T-helper 2 cell treated with Interferon-gamma antibody and Interleukin-4, amounts not matched to agents 5 μg/mL and 100 μg/mL, for 36 hours (primary cell): ENCODE measurements around the gene APOBEC3B.
"Not testable (repeated sequence)": the region's sequence is repeated elsewhere in the genome, so short reads cannot be mapped to it uniquely, and the experiment has no call there.

Experiments
- DNase-seq: peaks from one replicate; pipeline ENCODE4 v3.0.0; 2021; ENCODE audit warnings: low spot score
- H3K27ac Mint-ChIP-seq: one replicate; pipeline ENCODE4 v1.8.0; 2021; ENCODE audit warnings: mild to moderate bottlenecking, mixed read lengths
- H3K27me3 Mint-ChIP-seq: one replicate; pipeline ENCODE4 v1.8.0; 2021; ENCODE audit warnings: low read depth, mixed read lengths
- H3K36me3 Mint-ChIP-seq: one replicate; pipeline ENCODE4 v1.8.0; 2021; ENCODE audit warnings: low read depth, mixed read lengths
- H3K4me1 Mint-ChIP-seq: one replicate; pipeline ENCODE4 v1.8.0; 2021; ENCODE audit warnings: low read depth, mixed read lengths
- H3K4me3 Mint-ChIP-seq: one replicate; pipeline ENCODE4 v1.8.0; 2022; ENCODE audit warnings: mild to moderate bottlenecking, moderate library complexity, mixed read lengths
- H3K9me3 Mint-ChIP-seq: one replicate; pipeline ENCODE4 v1.8.0; 2021; ENCODE audit warnings: mixed read lengths

APOBEC3B gene

DNA sequence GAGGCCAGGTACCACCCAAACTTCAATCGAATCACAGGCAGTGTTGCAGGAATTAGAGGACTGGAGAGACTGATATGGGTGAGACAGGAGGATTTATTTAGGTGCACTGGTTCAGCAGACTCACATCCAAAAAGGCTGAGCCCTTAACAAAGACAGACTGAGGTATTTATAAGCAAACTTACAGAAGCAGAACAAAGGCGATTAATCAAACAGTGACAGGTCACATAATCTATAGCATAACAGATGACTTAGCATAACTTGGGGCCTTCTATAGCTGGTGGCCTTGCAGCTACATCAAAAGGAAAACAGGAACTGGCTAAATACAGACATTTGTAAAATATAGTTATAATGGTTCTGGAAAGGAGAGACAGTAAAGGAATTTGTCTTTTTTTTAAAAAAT lies 2.1 kb downstream of the APOBEC3B start:
- no peak for DNase-seq
- no peaks in the 10 kb centered on the region for H3K27me3 Mint-ChIP-seq
- H3K4me3 Mint-ChIP-seq: no peak overlapping the region
- H3K27ac Mint-ChIP-seq: peak overlapping the region; percentile 68
- peaks cover 49% of the 10 kb centered on the region for H3K4me1 Mint-ChIP-seq
- H3K9me3 Mint-ChIP-seq: peaks cover 13% of the 10 kb centered on the region
- H3K36me3 Mint-ChIP-seq: peaks cover 29% of the 10 kb centered on the region

DNA sequence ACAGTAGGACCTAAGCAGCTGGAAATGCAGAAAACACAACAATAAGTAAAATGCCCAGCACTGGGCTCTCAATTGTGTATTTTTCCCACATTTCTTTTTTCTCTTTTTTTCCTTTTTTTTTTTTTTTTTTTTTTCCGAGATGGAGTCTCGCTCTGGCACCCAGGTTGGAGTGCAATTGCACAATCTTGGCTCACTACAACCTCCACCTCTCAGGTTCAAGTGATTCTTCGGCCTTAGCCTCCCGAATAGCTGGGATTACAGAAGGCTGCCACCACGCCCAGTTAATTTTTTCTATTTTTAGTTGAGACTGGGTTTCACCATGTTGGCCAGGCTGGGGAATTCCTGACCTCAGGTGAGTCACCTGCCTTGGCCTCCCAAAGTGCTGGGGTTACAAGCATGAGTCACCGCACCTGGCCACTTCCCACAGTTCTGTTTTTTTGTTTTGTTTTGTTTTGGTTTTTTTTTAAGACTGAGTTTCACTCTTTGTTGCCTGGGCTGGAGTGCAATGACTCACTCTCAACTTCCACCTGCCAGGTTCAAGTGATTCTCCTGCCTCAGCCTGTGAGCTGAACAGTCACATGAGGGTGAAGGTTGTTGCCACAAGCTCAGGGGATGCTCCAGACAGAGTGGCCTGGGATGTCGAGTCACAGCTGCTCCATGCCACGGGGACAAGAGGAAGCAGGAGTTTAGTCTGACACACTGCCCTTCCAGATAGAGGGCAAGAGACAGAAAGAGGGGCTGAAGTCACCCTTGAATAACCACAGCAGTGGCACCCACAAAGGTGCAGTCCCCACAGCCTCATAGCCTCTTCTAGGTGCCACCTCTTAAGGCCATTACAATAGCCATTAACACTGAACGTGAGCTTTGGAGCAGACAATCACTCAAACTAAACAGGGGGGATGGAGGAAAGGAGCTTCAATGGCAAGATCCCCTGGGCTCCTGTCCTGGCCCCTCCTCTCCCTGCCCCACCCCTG lies 2.9 kb downstream of the APOBEC3B start:
- not testable (repeated sequence) for H3K27me3 Mint-ChIP-seq
- peak overlapping the region; percentile 94 for H3K27ac Mint-ChIP-seq
- H3K4me3 Mint-ChIP-seq: peak overlapping the region; percentile 66
- peaks cover 32% of the 10 kb centered on the region for H3K36me3 Mint-ChIP-seq
- H3K4me1 Mint-ChIP-seq: peaks cover 55% of the 10 kb centered on the region
- peak; percentile 87 for DNase-seq
- peaks cover 13% of the 10 kb centered on the region for H3K9me3 Mint-ChIP-seq

DNA sequence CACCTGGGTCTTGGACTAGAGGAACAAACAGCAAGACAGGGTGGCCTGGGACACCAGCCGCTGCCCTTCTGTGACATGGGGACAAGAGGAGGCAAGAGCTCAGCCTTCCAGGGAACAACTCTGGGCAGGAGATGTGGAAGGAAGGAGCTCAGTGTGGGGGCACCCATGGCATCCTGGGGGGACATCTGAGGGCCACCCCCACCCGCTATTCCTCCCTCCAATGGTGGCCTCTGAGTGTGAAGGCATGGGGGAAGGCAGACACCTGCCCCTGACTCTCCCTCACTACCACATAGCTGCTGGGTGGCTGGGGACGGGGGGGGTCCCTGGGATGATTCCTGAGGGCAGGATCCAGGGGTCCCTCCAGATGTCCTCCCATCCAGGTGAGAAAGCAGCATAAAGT lies 4.5 kb downstream of the APOBEC3B start:
- Mint-ChIP-seq H3K4me3 (no peak overlapping the region), H3K27me3 (no peaks in the 10 kb centered on the region), H3K36me3 (peaks cover 32% of the 10 kb centered on the region), H3K4me1 (peaks cover 52% of the 10 kb centered on the region), H3K9me3 (peaks cover 13% of the 10 kb centered on the region), H3K27ac (peak overlapping the region; percentile 20)
- no peak for DNase-seq

DNA sequence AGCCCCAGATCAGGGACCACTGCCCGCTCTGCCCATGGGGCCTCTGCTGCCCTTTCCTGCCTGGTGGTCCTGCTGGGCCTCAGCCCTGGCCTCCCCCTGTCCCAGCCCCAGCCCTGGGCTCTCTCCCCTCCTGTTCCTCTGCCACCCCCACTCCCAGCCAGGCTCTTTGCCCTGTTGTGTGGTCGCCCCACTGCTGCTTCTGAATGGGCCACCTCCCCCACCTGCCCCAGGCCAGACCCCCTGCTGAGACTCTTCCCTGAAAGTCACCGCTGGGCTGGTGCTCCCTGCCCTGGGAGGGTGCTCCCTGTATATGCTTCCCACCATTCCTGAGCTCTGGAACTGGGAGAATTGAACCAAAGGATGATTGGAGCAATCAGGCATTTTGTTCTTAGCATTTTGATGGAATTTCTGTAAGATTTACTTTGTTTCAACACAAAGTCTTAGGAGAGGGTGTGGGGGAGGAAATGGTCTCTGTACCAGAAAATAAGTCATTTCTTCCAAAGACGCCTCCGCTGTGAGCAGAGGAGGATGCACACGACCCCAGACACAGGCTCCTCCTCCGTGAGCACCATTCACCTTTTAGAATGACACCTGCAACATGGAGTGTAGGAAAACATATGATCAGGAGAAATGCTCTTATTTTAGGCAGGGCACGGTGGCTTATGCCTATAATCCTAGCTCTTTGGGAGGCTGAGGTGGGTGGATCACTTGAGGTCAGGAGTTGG lies 5.2 kb downstream of the APOBEC3B start:
- peaks cover 46% of the 10 kb centered on the region for H3K4me1 Mint-ChIP-seq
- peak; percentile 24 for DNase-seq
- peaks cover 13% of the 10 kb centered on the region for H3K9me3 Mint-ChIP-seq
- no peaks in the 10 kb centered on the region for H3K27me3 Mint-ChIP-seq
- H3K36me3 Mint-ChIP-seq: peaks cover 32% of the 10 kb centered on the region
- H3K4me3 Mint-ChIP-seq: no peak overlapping the region
- H3K27ac Mint-ChIP-seq: peak overlapping the region; percentile 67

DNA sequence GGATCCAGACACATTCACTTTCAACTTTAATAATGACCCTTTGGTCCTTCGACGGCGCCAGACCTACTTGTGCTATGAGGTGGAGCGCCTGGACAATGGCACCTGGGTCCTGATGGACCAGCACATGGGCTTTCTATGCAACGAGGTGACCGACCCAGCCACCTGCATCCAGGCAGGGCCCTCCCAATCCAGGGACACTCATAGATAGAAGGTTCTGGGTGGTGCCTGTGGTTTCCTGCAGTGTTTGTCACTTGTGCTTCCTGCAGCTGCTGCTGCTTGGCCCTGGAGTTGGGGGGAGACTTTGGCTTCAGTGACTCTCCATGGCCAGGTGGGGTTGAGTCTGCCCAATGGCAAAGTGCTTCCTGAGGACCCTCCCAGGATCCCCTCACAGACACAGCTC lies 7.3 kb downstream of the APOBEC3B start:
- Mint-ChIP-seq H3K4me3 (no peak overlapping the region), H3K27ac (peak overlapping the region; percentile 76), H3K9me3 (peaks cover 2% of the 10 kb centered on the region), H3K36me3 (peaks cover 21% of the 10 kb centered on the region), H3K27me3 (no peaks in the 10 kb centered on the region), H3K4me1 (peaks cover 35% of the 10 kb centered on the region)
- no peak for DNase-seq

DNA sequence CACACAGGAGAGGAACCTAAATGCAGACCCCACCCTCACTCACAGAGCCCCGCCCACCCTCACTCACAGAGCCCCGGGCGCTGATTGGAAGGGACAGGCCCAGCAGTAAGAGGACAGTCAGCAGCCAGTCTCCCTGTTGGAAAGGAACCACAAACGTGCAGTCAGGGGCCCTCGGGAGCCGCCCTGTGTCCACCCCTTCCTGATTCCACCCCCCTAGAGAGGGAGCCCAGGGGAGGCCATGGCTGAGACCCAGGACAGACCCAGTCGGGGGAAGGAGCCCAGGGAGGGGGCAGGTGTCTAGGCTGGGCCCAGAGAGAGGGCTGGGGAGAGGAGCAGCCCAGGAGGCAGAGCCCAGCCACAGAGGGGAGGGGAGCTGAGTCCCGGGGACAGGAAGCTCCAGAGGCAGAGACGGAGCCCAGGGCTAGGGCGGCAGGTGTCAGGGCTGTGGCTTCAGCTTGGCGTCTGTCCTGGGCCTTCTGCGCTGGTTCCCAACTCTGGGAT lies 10.8 kb downstream of the APOBEC3B start:
- H3K27me3 Mint-ChIP-seq, H3K27ac Mint-ChIP-seq, H3K36me3 Mint-ChIP-seq, DNase-seq, H3K4me3 Mint-ChIP-seq, H3K9me3 Mint-ChIP-seq: not testable (repeated sequence)
- peaks cover 16% of the 10 kb centered on the region for H3K4me1 Mint-ChIP-seq

DNA sequence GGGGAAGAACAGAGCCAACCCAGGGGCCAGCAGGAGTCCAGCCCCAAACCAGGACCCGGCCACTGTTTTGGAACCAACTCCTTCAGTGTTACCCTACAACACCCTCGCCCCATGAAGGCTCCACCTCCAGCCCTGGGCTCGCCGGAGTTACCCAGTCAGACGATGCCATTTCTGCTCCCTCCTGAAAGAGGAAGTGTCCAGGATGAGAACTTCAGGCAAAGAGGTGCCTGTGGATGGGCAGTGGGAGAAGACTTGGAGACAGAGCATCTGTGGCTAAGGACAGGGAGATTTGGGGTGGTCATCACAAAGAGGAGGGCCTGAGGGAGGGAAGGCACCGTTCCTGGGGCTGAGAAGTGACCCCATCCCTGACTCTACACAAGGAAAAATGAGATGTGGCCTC lies 14.0 kb downstream of the APOBEC3B start:
- no peaks in the 10 kb centered on the region for H3K36me3 Mint-ChIP-seq
- no peaks in the 10 kb centered on the region for H3K4me1 Mint-ChIP-seq
- no peak overlapping the region for H3K27ac Mint-ChIP-seq
- H3K9me3 Mint-ChIP-seq: peaks cover 4% of the 10 kb centered on the region
- no peak for DNase-seq
- H3K4me3 Mint-ChIP-seq: no peak overlapping the region
- H3K27me3 Mint-ChIP-seq: peaks cover 13% of the 10 kb centered on the region

DNA sequence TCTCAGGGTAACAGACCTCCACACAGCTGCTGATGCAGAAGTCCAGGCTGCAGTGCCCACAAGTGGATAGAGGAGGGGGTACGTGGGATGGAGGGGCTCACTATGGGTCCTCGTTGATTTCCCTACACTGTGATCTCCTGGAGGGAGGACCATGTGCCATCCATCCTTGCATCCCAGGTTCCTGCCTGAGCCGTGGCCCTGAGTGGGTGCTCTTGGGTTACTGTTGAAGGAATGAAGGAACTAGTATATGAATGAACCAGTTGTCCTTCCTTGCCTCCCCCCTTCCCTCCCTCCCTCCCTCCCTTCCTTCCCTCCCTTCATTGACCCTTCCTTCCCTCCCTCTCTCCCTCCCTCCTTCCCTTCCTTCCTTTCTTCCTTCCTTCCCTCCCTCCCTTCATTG lies 15.4 kb downstream of the APOBEC3B start:
- H3K9me3 Mint-ChIP-seq: peaks cover 4% of the 10 kb centered on the region
- no peaks in the 10 kb centered on the region for H3K36me3 Mint-ChIP-seq
- no peaks in the 10 kb centered on the region for H3K4me1 Mint-ChIP-seq
- H3K4me3 Mint-ChIP-seq: no peak overlapping the region
- H3K27me3 Mint-ChIP-seq: peaks cover 13% of the 10 kb centered on the region
- DNase-seq: no peak
- no peak overlapping the region for H3K27ac Mint-ChIP-seq

DNA sequence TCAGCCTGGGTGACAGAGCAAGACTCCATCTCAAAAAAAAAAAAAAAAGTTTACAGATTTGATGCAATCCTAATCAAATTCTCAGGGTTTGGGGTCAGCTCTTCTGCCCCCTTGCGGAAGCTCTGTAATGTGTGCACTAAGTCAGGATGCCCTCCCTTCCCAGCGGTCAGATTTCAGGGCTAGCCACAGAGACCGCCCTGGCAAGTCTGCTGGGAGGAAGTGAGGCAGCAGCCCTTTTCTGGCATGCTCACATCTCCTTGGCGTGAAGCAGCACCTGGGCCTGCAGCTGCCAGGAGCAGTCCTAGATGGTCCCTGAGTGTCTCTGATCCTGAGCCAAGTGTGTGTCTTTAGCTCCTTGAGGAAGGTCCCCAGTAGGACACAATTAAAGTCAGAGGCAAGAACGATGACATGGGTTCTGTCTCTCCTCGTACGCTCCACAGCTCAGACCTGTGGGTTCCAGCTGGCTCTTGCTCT lies 21.1 kb downstream of the APOBEC3B start:
- Mint-ChIP-seq H3K4me3 (no peak overlapping the region), H3K27me3 (peaks cover 11% of the 10 kb centered on the region), H3K4me1 (peaks cover 7% of the 10 kb centered on the region), H3K36me3 (no peaks in the 10 kb centered on the region), H3K9me3 (peaks cover under 1% of the 10 kb centered on the region), H3K27ac (peak overlapping the region; percentile 20)
- DNase-seq: peak; percentile 75

DNA sequence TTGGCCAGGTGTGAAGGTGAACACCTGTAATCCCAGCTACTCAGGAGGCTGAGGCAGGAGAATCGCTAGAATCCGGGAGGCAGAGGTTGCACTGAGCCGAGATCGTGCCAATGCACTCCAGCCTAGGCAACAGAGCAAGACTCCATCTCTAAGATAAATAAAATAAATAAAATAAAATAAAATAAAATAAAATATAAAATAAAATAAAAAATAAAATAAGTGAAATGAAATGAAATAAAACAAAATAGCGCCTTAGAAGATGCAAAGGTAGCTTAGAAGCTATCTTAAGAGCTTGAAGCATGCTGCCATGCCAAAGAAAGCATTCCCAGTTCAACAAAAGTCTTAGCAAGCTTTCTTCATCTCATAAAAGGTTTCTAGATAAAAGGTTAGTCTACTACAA lies 25.0 kb downstream of the APOBEC3B start:
- peaks cover 3% of the 10 kb centered on the region for H3K27me3 Mint-ChIP-seq
- peaks cover 7% of the 10 kb centered on the region for H3K4me1 Mint-ChIP-seq
- DNase-seq: no peak
- H3K4me3 Mint-ChIP-seq: no peak overlapping the region
- no peak overlapping the region for H3K27ac Mint-ChIP-seq
- no peaks in the 10 kb centered on the region for H3K9me3 Mint-ChIP-seq
- H3K36me3 Mint-ChIP-seq: no peaks in the 10 kb centered on the region

DNA sequence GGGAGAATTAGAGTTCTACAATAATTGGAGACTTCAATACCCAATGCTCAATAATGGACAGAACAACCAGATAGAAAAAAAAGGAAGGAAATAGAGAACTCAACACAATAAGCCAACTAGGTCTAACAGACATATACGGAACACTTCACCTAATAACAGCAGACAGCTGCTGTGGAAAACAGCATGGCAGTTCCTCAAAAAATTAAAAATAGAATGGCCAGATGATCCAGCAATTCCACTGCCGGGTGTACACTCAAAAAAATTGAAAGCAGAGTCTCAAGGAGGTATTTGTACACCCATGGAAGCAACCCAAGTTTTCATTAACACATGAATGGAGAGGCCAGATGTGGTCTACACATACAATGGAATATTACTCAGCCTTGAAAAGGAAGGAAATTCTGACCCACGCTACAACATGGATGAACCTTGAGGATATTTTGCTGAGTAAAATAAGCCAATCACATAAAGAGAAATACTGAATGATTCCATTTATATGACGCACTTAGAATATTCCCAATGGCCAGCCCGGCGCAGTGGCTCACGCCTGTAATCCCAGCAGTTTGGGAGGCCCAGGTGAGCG lies 26.2 kb downstream of the APOBEC3B start:
- H3K36me3 Mint-ChIP-seq, H3K9me3 Mint-ChIP-seq, H3K27me3 Mint-ChIP-seq, H3K4me3 Mint-ChIP-seq, DNase-seq, H3K4me1 Mint-ChIP-seq, H3K27ac Mint-ChIP-seq: not testable (repeated sequence)

DNA sequence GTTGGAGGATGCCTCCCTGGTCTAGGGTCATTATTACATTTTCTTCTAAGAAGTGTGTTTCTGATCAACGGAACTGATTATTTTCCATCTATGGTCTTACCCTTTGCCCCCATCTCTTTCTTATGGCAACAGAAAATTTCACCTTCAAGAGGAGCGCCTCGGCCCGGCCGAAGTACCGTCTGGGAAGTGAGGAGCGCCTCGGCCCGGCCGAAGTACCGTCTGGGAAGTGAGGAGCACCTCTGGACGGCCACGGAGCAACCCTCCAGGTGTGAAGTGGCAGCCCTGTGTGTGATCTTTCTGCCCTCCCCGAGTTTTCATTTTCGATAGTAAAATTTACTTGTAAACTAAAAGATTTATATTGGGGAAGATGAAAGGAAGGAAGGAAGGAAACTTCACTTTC lies 28.8 kb downstream of the APOBEC3B start:
- Mint-ChIP-seq H3K4me1 (peaks cover 9% of the 10 kb centered on the region), H3K4me3 (no peak overlapping the region), H3K36me3 (peaks cover 8% of the 10 kb centered on the region), H3K27ac (no peak overlapping the region), H3K9me3 (no peaks in the 10 kb centered on the region), H3K27me3 (no peaks in the 10 kb centered on the region)
- no peak for DNase-seq

DNA sequence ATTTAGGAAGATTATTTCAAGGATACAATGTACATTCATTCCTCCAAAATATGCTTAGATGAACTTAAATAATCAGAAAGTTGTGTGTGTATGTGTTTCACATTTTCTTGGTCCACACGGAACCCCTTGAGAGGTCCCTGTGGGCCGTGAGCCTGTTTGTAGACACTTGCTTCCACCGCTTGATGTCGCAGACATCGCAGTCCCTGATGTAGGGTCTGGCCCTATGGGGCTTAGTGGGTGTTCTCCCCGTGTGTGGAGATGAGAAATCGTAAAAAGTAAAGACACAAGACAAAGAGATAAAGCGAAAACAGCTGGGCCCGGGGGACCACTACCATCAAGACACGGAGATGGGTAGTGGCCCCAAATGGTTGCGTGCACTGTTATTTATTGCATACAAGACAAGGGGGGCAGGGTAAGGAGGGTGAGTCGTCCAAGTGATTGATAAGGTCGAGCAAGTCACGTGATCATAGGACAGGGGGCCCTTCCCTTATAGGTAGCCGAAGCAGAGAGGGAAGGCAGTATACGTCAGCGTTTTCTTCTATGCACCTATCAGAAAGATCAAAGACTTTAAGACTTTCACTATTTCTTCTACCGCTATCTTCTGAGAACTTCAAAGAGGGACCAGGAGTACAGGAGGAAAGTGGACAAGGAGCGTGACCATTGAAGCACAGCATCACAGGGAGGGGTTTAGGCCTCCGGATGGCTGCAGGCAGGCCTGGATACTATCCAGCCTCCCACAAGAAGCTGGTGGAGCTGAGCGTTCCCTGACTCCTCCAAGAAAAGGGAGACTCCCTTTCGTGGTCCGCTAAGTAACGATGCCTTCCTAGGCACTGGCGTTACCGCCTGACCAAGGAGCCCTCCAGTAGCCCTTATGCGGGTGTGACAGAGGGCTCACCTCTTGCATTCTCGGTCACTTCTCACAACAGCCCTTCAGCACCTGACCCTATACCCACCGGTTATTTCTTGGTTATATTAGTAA lies 30.7 kb downstream of the APOBEC3B start:
- H3K4me3 Mint-ChIP-seq: peak overlapping the region; percentile 49
- peaks cover 12% of the 10 kb centered on the region for H3K36me3 Mint-ChIP-seq
- peak overlapping the region; percentile 77 for H3K27ac Mint-ChIP-seq

More for the DNA sequence above, 30.7 kb downstream of the APOBEC3B start:
- Mint-ChIP-seq H3K4me1 (peaks cover 13% of the 10 kb centered on the region), H3K27me3 (no peaks in the 10 kb centered on the region), H3K9me3 (no peaks in the 10 kb centered on the region)
- DNase-seq: no peak
